Peyer's patch (tissue), 4 donors: ENCODE measurements around the gene SPAG16.

Source experiments
- CTCF ChIP-seq, 6 experiments: fragments of 450-650 bp in 4 of 6; fragments of 200-600 bp in 2 of 6; sonication (generic) in 1 of 6; IDR thresholded peaks; one replicate each; pipeline ENCODE4 v1.5.1; 2017 to 2019; ENCODE audit warnings: antibody characterized with exemption in 6 of 6, mild to moderate bottlenecking in 3 of 6, moderate library complexity in 1 of 6
- POLR2A ChIP-seq, 2 donors: fragments of 450-650 bp; IDR thresholded peaks; one replicate each; pipeline ENCODE4 v1.5.1; 2017; ENCODE audit warnings: antibody characterized with exemption in 2 of 2, mild to moderate bottlenecking in 2 of 2, moderate library complexity in 2 of 2

- TF ChIP-seq POLR2A (IDR thresholded peaks at IDR 0.05) (no peak), CTCF (IDR thresholded peaks at IDR 0.05) (no peak)
Measured at GRCh38 chr2:214174563-214174962, 890.3 kb downstream of the SPAG16 start.
